22Rv1 (cell line): ENCODE results near the gene ADAT3.
"Not testable (repeated sequence)": the region's sequence is repeated elsewhere in the genome, so short reads cannot be mapped to it uniquely, and the experiment has no call there.

Source experiments
- H3K27ac ChIP-seq: fragments of 450-650 bp; 2 replicates; pipeline ENCODE4 v1.5.1; 2017
- CTCF ChIP-seq: fragments of 450-650 bp; IDR thresholded peaks from 2 replicates; pipeline ENCODE4 v1.5.1; 2017; ENCODE audit warnings: mild to moderate bottlenecking
- ZFX ChIP-seq: fragments of 450-650 bp; IDR thresholded peaks from 2 replicates; pipeline ENCODE4 v1.6.1; 2017; ENCODE audit warnings: antibody characterized with exemption, borderline replicate concordance

The ADAT3 gene

DNA sequence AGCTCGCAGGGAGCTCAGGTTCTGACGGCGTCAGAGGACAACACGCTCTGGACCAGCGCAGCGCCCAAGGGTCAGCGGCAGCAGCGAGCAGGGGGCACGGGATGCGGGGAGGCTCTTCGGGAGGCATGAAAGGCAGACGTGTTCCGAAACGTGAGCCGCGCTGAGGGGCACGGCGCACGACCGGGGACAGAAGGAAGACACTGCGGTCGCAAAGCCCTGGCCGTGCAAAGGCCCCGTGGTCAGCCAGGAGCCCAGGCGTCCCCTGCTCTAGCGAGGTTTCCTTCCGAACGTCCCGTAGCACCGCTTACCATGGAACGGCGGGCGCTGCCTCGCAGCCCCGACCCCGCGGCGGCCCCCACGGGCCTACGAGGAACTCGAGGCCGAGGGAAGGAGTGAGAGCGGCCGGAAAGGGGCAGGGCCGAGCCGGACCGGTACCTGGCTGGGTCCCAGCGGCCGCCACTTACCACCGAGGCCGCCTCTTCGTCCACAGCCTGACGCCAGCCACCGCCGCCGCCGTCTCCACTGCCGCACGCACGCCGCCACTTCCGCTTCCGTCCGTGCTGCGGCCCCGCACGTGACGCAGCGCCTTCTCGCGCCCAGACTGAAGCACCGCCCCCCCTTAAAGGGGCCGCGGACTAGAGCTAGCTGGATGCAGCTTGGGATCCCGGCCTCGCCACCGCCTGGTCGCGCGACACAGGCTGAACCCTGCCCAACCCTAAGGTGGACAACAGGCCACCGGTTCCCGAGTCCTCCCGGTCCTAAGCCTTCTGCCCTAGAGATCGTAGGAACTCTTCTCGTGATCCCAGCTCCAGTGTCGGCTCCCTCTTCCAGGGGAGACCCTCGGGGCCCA, 29.3 kb upstream of the ADAT3 start:
- H3K27ac ChIP-seq: peak overlapping the region; percentile 92
- peak; percentile 24; the same call in 1 of the 2 replicates for TF ChIP-seq CTCF
- TF ChIP-seq ZFX: no peak

GRCh38 chr19:1876496-1877279, 28.5 kb upstream of the ADAT3 start:
- peak overlapping the region; percentile 92 for H3K27ac ChIP-seq

DNA sequence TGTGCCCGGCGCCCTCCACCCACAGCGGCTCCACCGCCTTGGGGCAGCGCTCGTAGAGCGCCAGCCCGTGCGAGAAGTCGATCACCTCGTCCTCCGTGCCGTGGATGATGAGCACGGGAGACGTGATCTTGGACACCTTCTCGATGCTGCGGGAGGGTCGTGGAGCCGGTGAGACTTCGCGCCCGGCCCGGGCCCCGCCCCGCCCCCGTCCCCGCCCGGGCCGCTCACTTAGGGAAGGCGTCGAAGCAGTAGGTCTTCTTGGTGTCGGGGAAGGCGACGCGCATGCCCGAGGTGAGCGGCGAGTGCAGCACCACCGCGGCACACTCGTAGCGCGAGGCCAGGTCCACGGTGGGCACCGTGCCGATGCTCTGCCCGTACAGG, 27.9 kb upstream of the ADAT3 start:
- H3K27ac ChIP-seq: not testable (repeated sequence)

DNA sequence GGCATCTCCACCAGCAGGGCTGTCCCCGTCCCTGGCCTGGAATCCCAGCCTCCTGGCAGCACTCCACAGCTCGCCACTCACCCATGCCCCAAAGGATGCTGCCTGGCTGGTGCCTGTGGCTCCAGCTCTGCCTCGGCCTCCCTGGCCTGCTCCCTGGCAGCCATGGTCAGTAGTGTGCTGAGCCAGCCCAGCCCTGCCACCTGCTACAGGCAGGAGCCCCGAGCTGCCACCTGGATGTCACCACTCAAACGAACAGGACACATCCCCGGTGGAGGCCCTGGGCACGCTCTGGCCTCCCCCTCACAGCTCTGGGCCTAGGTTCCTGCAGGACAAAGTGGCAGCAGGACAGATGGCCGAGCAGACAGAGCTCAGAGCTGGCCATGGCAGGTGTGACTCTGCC, 26.6 kb upstream of the ADAT3 start:
- not testable (repeated sequence) for H3K27ac ChIP-seq

DNA sequence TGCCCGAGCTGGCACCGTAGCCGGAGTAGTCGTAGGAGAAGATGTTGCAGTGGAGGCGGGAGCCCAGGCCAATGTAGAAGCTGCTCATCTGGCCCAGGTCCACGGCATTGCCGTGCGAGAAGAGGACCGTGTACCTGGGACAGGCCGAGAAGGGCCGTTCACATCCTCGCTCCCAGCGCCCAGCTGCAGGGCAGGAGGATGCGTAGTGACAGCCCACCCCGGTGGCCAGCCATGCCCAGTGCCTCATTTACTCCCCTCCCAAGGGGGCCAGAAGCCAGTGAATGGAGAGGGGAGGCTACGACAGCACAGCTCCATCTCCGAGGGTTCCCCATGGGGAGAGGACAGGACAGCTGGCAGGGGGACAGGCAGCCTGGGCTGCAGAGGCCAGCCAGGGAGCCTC, 25.2 kb upstream of the ADAT3 start:
- H3K27ac ChIP-seq: not testable (repeated sequence)

- H3K27ac ChIP-seq: no peak overlapping the region
- TF ChIP-seq ZFX (no peak), CTCF (no peak)
These were observed 24.4 kb upstream of the ADAT3 start for GRCh38 chr19:1880611-1881392.

GRCh38 chr19:1881393-1882088, 23.7 kb upstream of the ADAT3 start:
- not testable (repeated sequence) for H3K27ac ChIP-seq

- no peak for TF ChIP-seq ZFX
- TF ChIP-seq CTCF: no peak
- no peak overlapping the region for H3K27ac ChIP-seq
These were observed 23.0 kb upstream of the ADAT3 start for GRCh38 chr19:1882089-1882785.

DNA sequence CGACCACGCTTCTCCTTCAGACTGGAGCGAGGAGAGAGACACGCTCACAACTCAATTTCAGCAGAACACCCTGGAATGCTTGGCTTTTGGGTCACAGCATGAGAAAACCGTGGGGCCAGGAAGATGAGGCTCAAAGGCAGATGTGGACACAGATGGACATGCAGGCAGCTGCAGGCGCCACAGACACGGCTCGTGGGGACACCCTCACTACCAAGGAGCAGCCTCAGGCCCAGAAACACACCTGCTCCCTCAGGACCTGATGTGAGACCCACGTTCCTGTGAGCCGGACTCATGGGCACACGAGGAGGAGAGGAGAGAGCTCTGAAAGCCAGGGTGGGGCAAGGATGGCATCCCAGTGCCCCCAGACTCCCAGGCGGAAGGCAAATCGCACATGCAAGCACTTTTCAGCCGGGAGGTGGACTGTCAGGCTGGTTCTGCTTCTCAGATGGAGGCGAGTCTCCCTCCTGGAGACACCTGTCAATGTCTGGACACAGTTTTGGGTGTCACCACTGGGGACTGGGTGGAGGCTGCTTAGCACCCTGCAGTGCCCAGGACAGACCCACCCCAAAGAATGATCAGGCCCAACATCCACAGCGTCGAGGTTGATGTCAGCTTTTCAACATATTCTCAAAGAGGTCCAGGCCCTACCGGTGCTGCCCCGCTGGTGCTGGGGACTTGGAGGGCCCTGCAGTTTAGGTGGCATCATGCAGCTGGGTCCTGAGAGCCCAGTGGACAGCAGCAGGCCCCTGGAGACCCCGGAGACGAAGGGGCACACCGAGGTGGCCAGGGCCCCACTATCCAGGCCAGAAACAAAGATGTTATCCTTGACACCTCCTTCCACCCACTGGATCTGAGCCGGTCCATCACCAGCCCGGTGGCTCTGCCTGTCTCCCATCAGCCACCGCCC, 22.2 kb upstream of the ADAT3 start:
- TF ChIP-seq ZFX (no peak), CTCF (no peak)
- H3K27ac ChIP-seq: no peak overlapping the region
